Small intestine (tissue), 7 donors: ENCODE data around the gene PCSK5. TPM values are rescaled to one million over a fixed set of nuclear protein-coding genes. Genes with fewer than 3 reads are reported as not detected.
"Not testable (repeated sequence)": the region's sequence is repeated elsewhere in the genome, so short reads cannot be mapped to it uniquely, and the experiment has no call there.

Experiments used
- DNase-seq, 2 donors: peaks; one replicate each; pipeline versions ENCODE4 v3.0.0 to v3.0.0-alpha.2; 2013
- FAIRE-seq: peaks from 2 replicates; lab custom pipeline; 2012; peaks lifted over from hg19 to GRCh38; lab: Jason Lieb, UNC
- H3K27ac ChIP-seq, 3 donors: one replicate each; pipeline ENCODE4 v1.5.1; 2013; ENCODE audit warnings: low read length in 2 of 3, mild to moderate bottlenecking in 2 of 3, control low read depth in 1 of 3, inconsistent platforms in 1 of 3, low read depth in 1 of 3, moderate library complexity in 1 of 3
- H3K27me3 ChIP-seq, 3 donors: one replicate each; pipeline ENCODE4 v1.6.1; 2013; ENCODE audit warnings: low read length in 3 of 3, inconsistent platforms in 1 of 3; ENCODE audit not compliant: control insufficient read depth in 3 of 3, insufficient read depth in 3 of 3
- H3K36me3 ChIP-seq, 3 donors: one replicate each; pipeline ENCODE4 v1.6.1; 2013; ENCODE audit warnings: low read length in 3 of 3, inconsistent platforms in 1 of 3, low read depth in 1 of 3, mild to moderate bottlenecking in 1 of 3, moderate library complexity in 1 of 3; ENCODE audit not compliant: control insufficient read depth in 3 of 3, insufficient read depth in 2 of 3
- H3K4me1 ChIP-seq, 3 donors: one replicate each; pipeline ENCODE4 v1.6.1; 2013; ENCODE audit warnings: low read length in 2 of 3, inconsistent platforms in 1 of 3, low read depth in 1 of 3, mild to moderate bottlenecking in 1 of 3, moderate library complexity in 1 of 3; ENCODE audit not compliant: control insufficient read depth in 3 of 3, insufficient read depth in 2 of 3
- H3K4me3 ChIP-seq, 3 donors: one replicate each; pipeline ENCODE4 v1.5.1; 2013; ENCODE audit warnings: low read length in 3 of 3, control low read depth in 1 of 3, inconsistent platforms in 1 of 3, low read depth in 1 of 3, mild to moderate bottlenecking in 1 of 3, moderate library complexity in 1 of 3
- H3K9me3 ChIP-seq, 2 donors: one replicate each; pipeline ENCODE4 v1.6.1; 2013; ENCODE audit warnings: low read depth in 1 of 2, low read length in 1 of 2; ENCODE audit not compliant: control insufficient read depth in 2 of 2, insufficient read depth in 1 of 2
- WGBS, 3 donors: extraction: QIAGEN DNeasy Blood & Tissue Kit; methylation state at CpG; one replicate each; pipeline ENCODE4 v1.1.7; 2013; 5-methylcytosine and 5-hydroxymethylcytosine counted together
- polyA plus RNA-seq, 4 donors: library from polyadenylated mRNA; stranded (reverse) in 3 of 4; unstranded in 1 of 4; fragments of 200-250 nt in 3 of 4; fragments of 120-200 nt in 1 of 4; gene quantifications; one replicate each; pipeline versions ENCODE4 v1.2.1 to v1.2.3, GENCODE V29; 2013
- donor health status: healthy with polysubstance abuse.
- donor health status: control.
- donor health status: control.
- donor health status: Bipolar disorder and iron deficiency.
- donor health status: healthy.

Gene PCSK5
- polyA plus RNA-seq, 4 donors, result 10.3 to 92.3 (median 16.6) TPM

- FAIRE-seq, result no peak
- no peaks in the 10 kb centered on the region for H3K27me3 ChIP-seq
- no peaks in the 10 kb centered on the region for H3K9me3 ChIP-seq
- DNase-seq, result peak; percentile 60
- peaks cover 0 to 6% (median 3%) of the 10 kb centered on the region in 3 donors for H3K4me1 ChIP-seq
- no peak overlapping the region for H3K27ac ChIP-seq
- no peak overlapping the region for H3K4me3 ChIP-seq
- 22 to 38% (median 37%) methylated on average over 5 of the region's 5 CpGs for WGBS, 3 donors
- no peaks in the 10 kb centered on the region for H3K36me3 ChIP-seq
Observed at GRCh38 chr9:75855509-75855908, 35.0 kb upstream of the PCSK5 start.

GRCh38 chr9:75858497-75859092, 31.9 kb upstream of the PCSK5 start:
- no peak for FAIRE-seq
- Histone ChIP-seq H3K4me1 (no peaks in the 10 kb centered on the region), H3K9me3 (no peaks in the 10 kb centered on the region), H3K27me3 (no peaks in the 10 kb centered on the region), H3K36me3 (no peaks in the 10 kb centered on the region), H3K4me3 (no peak overlapping the region), H3K27ac (no peak overlapping the region)
- no peak for DNase-seq
- 75 to 80% (median 75%) methylated on average over 3 of the region's 3 CpGs for WGBS, 3 donors

- FAIRE-seq, result no peak
- peaks cover 0 to 5% (median 0%) of the 10 kb centered on the region in 3 donors for H3K4me1 ChIP-seq
Observed at GRCh38 chr9:75864266-75864665, 26.2 kb upstream of the PCSK5 start.

GRCh38 chr9:75866273-75866871, 24.1 kb upstream of the PCSK5 start:
- FAIRE-seq, result peak; percentile 78
- no peaks in the 10 kb centered on the region for H3K9me3 ChIP-seq
- no peaks in the 10 kb centered on the region for H3K36me3 ChIP-seq
- 28 to 39% (median 38%) methylated on average over 2 of the region's 2 CpGs for WGBS, 3 donors
- no peak overlapping the region for H3K4me3 ChIP-seq
- H3K27me3 ChIP-seq, result no peaks in the 10 kb centered on the region
- peaks cover 0 to 9% (median 2%) of the 10 kb centered on the region in 3 donors for H3K4me1 ChIP-seq
- peak; percentile 69 to 72 for DNase-seq
- H3K27ac ChIP-seq, result no peak overlapping the region

More at GRCh38 chr9:75864266-75864665, 26.2 kb upstream of the PCSK5 start:
- WGBS, 3 donors, result 5 to 28% (median 13%) methylated on average over 4 of the region's 4 CpGs
- DNase-seq, result no peak
- no peak overlapping the region for H3K4me3 ChIP-seq
- no peaks in the 10 kb centered on the region for H3K36me3 ChIP-seq
- H3K9me3 ChIP-seq, result no peaks in the 10 kb centered on the region
- H3K27me3 ChIP-seq, result no peaks in the 10 kb centered on the region
- no peak overlapping the region for H3K27ac ChIP-seq

GRCh38 chr9:75868526-75868925, 21.9 kb upstream of the PCSK5 start:
- H3K27me3 ChIP-seq, FAIRE-seq, H3K9me3 ChIP-seq, H3K4me1 ChIP-seq, H3K36me3 ChIP-seq, H3K4me3 ChIP-seq, H3K27ac ChIP-seq: not testable (repeated sequence)
- WGBS, 3 donors, result 78 to 94% (median 80%) methylated on average over 2 of the region's 2 CpGs
- DNase-seq, result peak in 1 of 2 donors; percentile 30

GRCh38 chr9:75869236-75869635, 21.2 kb upstream of the PCSK5 start:
- H3K9me3 ChIP-seq, result no peaks in the 10 kb centered on the region
- no peak overlapping the region for H3K27ac ChIP-seq
- FAIRE-seq (no peak), DNase-seq (peak; percentile 19 to 32)
- H3K4me3 ChIP-seq, result no peak overlapping the region
- no peaks in the 10 kb centered on the region for H3K27me3 ChIP-seq
- WGBS, 3 donors, result 23 to 40% (median 23%) methylated on average over 3 of the region's 3 CpGs
- no peaks in the 10 kb centered on the region for H3K36me3 ChIP-seq
- H3K4me1 ChIP-seq, result peaks cover 0 to 9% (median 2%) of the 10 kb centered on the region in 3 donors

GRCh38 chr9:75870450-75870849, 20.0 kb upstream of the PCSK5 start:
- FAIRE-seq (no peak), DNase-seq (no peak)
- whole genome bisulfite sequencing, 3 donors, result 77 to 81% (median 79%) methylated on average over 1 of the region's 1 CpG
- H3K27me3 ChIP-seq, result no peaks in the 10 kb centered on the region
- no peaks in the 10 kb centered on the region for H3K9me3 ChIP-seq
- no peaks in the 10 kb centered on the region for H3K36me3 ChIP-seq
- peaks cover 0 to 9% (median 2%) of the 10 kb centered on the region in 3 donors for H3K4me1 ChIP-seq
- no peak overlapping the region for H3K27ac ChIP-seq
- H3K4me3 ChIP-seq, result no peak overlapping the region

- Histone ChIP-seq H3K36me3 (no peaks in the 10 kb centered on the region), H3K9me3 (no peaks in the 10 kb centered on the region), H3K27ac (no peak overlapping the region), H3K4me1 (peaks cover 0 to 9% (median 2%) of the 10 kb centered on the region in 3 donors), H3K4me3 (no peak overlapping the region), H3K27me3 (no peaks in the 10 kb centered on the region)
- DNase-seq (no peak), FAIRE-seq (no peak)
- WGBS, 3 donors, result 88 to 91% (median 91%) methylated on average over 5 of the region's 5 CpGs
Observed at GRCh38 chr9:75871624-75872023, 18.8 kb upstream of the PCSK5 start.
